ENCODE data around the gene YWHAQ.
"Not testable (repeated sequence)": the region's sequence is repeated elsewhere in the genome, so short reads cannot be mapped to it uniquely, and the experiment has no call there.

The YWHAQ gene

GRCh38 chr2:9556121-9556743 is 74.6 kb downstream of the YWHAQ start:
- H3K36me3 ChIP-seq (ENCODE audit: control insufficient read depth, insufficient read depth, low read length), result no peaks in the 10 kb centered on the region
- H3K27me3 ChIP-seq (ENCODE audit: insufficient read depth, low read length, poor library complexity), result no peaks in the 10 kb centered on the region
- H3K27ac ChIP-seq (ENCODE audit: low read depth, low read length), result peak overlapping the region; percentile 84
- WGBS (ENCODE audit: extremely low coverage, insufficient coverage, low lambda C conversion rate), result no CpG with 5 or more reads among the region's 32 CpGs
- H2BK120ac ChIP-seq (ENCODE audit: low read depth, low read length), result no peak overlapping the region
- H2AK5ac ChIP-seq (ENCODE audit: low read length), result no peak overlapping the region
- H3K4me2 ChIP-seq (ENCODE audit: low read length), result peak overlapping the region; percentile 59
- peak overlapping the region; percentile 96 for H3K9ac ChIP-seq (ENCODE audit: low read length)
- H3K23ac ChIP-seq (ENCODE audit: low read length), result no peak overlapping the region
- no peak overlapping the region for H2BK15ac ChIP-seq (replicated peaks; ENCODE audit: low read depth)
- peak overlapping the region; percentile 81 for H3K4me3 ChIP-seq (ENCODE audit: low read length)
- DNase-seq, result no peak
- peak overlapping the region; percentile 97 for H3K18ac ChIP-seq (ENCODE audit: low read length)
- no peaks in the 10 kb centered on the region for H3K79me1 ChIP-seq (ENCODE audit: low read length)
- H3K56ac ChIP-seq (ENCODE audit: low read length), result peak overlapping the region; percentile 96
- H3K4me1 ChIP-seq (ENCODE audit: control insufficient read depth, low read depth, low read length), result no peaks in the 10 kb centered on the region
- H4K8ac ChIP-seq (ENCODE audit: low read depth, low read length), result no peak overlapping the region
- H3K4ac ChIP-seq (ENCODE audit: low read depth, low read length), result peak overlapping the region; percentile 92
- peaks cover 26% of the 10 kb centered on the region for H3K79me2 ChIP-seq (ENCODE audit: control insufficient read depth, insufficient read depth, low read length)
- peak overlapping the region; percentile 26 for H2BK5ac ChIP-seq (ENCODE audit: low read length)
- no peak overlapping the region for H4K5ac ChIP-seq (ENCODE audit: low read length)

DNA sequence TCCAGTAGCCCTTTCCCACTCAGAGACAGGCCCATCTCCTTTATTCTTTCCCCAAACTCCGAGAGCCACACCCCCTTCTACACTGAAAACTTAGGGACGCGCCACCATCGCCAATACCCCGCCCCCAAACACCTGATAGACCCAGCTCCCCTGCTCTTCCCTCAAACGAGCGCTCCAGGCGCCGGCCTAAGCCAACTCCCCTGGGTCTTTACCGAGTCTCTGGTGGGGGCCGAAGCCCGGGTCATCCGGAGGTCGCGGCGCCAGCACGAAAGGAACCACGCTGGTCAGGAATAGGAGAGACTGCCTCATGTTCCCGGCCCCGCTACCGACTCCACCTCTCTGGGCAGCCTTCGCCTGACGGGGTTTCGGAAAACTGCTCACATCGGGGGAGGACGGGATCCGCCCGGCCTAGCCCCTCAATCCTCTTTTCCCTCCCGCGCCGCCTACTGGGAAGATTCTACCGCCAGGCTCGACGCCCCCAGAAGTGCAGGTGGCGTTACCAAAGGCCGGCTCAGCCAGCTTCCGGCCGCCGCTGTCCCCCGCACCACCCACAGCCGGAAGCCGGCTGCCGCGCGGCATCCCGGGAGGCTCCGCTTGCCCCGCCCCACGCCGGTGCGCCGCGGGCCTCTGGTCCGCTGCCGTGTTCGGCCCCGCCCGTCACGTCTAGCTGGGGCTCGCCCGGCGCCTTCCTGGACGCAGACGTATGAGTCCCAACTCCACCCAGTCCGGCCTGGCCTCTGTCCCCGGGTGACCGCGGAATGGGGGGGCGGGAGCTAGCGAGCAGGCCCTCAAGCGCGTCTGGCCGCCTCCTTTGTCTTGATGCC is 75.3 kb downstream of the YWHAQ start, which contains the start of gene ADAM17:
TSS of gene ADAM17 (minus strand) at position 534 of the 824 bp plus-strand sequence. CDS start at position 309, 225 bp downstream.
- Histone ChIP-seq H4K8ac (ENCODE audit: low read depth, low read length) (no peak within 1 kb of the TSS), H3K36me3 (ENCODE audit: control insufficient read depth, insufficient read depth, low read length) (no peaks in the 10 kb centered on the region)
- no CpG with 5 or more reads among the region's 73 CpGs for WGBS (ENCODE audit: extremely low coverage, insufficient coverage, low lambda C conversion rate)

GRCh38 chr2:9554921-9555296 is 75.9 kb downstream of the YWHAQ start:
- Histone ChIP-seq H3K79me2 (ENCODE audit: control insufficient read depth, insufficient read depth, low read length) (peaks cover 33% of the 10 kb centered on the region), H3K4me3 (ENCODE audit: low read length) (peak overlapping the region; percentile 50), H3K56ac (ENCODE audit: low read length) (peak overlapping the region; percentile 84), H2BK5ac (ENCODE audit: low read length) (no peak overlapping the region), H3K79me1 (ENCODE audit: low read length) (peaks cover 2% of the 10 kb centered on the region), H3K27ac (ENCODE audit: low read depth, low read length) (peak overlapping the region; percentile 97), H3K23ac (ENCODE audit: low read length) (no peak overlapping the region), H3K18ac (ENCODE audit: low read length) (peak overlapping the region; percentile 73), H2BK120ac (ENCODE audit: low read depth, low read length) (peak overlapping the region; percentile 23), H3K36me3 (ENCODE audit: control insufficient read depth, insufficient read depth, low read length) (no peaks in the 10 kb centered on the region), H3K9ac (ENCODE audit: low read length) (peak overlapping the region; percentile 75), H3K4ac (ENCODE audit: low read depth, low read length) (peak overlapping the region; percentile 38), H3K4me2 (ENCODE audit: low read length) (peak overlapping the region; percentile 39), H3K27me3 (ENCODE audit: insufficient read depth, low read length, poor library complexity) (no peaks in the 10 kb centered on the region), H4K5ac (ENCODE audit: low read length) (no peak overlapping the region), H2AK5ac (ENCODE audit: low read length) (no peak overlapping the region), H4K8ac (ENCODE audit: low read depth, low read length) (no peak overlapping the region), H2BK15ac (replicated peaks; ENCODE audit: low read depth) (no peak overlapping the region), H3K4me1 (ENCODE audit: control insufficient read depth, low read depth, low read length) (no peaks in the 10 kb centered on the region)
- peak; percentile 79 for DNase-seq
- WGBS (ENCODE audit: extremely low coverage, insufficient coverage, low lambda C conversion rate), result no CpG with 5 or more reads among the region's 9 CpGs

More for the DNA sequence above, 75.3 kb downstream of the YWHAQ start, which contains the start of gene ADAM17:
- Histone ChIP-seq H3K27ac (ENCODE audit: low read depth, low read length) (peak within 1 kb of the TSS; percentile 97), H3K18ac (ENCODE audit: low read length) (peak within 1 kb of the TSS; percentile 97), H4K5ac (ENCODE audit: low read length) (no peak within 1 kb of the TSS), H3K79me1 (ENCODE audit: low read length) (no peaks in the 10 kb centered on the region), H3K4me3 (ENCODE audit: low read length) (peak within 1 kb of the TSS; percentile 81), H3K4me2 (ENCODE audit: low read length) (peak within 1 kb of the TSS; percentile 59), H3K4me1 (ENCODE audit: control insufficient read depth, low read depth, low read length) (no peaks in the 10 kb centered on the region), H2BK15ac (replicated peaks; ENCODE audit: low read depth) (no peak within 1 kb of the TSS), H2AK5ac (ENCODE audit: low read length) (no peak within 1 kb of the TSS), H2BK120ac (ENCODE audit: low read depth, low read length) (peak within 1 kb of the TSS; percentile 39), H2BK5ac (ENCODE audit: low read length) (peak within 1 kb of the TSS; percentile 26), H3K23ac (ENCODE audit: low read length) (no peak within 1 kb of the TSS), H3K9ac (ENCODE audit: low read length) (peak within 1 kb of the TSS; percentile 96), H3K56ac (ENCODE audit: low read length) (peak within 1 kb of the TSS; percentile 96), H3K4ac (ENCODE audit: low read depth, low read length) (peak within 1 kb of the TSS; percentile 92), H3K79me2 (ENCODE audit: control insufficient read depth, insufficient read depth, low read length) (peaks cover 29% of the 10 kb centered on the region), H3K27me3 (ENCODE audit: insufficient read depth, low read length, poor library complexity) (no peaks in the 10 kb centered on the region)
- DNase-seq, result peak; percentile 98

DNA sequence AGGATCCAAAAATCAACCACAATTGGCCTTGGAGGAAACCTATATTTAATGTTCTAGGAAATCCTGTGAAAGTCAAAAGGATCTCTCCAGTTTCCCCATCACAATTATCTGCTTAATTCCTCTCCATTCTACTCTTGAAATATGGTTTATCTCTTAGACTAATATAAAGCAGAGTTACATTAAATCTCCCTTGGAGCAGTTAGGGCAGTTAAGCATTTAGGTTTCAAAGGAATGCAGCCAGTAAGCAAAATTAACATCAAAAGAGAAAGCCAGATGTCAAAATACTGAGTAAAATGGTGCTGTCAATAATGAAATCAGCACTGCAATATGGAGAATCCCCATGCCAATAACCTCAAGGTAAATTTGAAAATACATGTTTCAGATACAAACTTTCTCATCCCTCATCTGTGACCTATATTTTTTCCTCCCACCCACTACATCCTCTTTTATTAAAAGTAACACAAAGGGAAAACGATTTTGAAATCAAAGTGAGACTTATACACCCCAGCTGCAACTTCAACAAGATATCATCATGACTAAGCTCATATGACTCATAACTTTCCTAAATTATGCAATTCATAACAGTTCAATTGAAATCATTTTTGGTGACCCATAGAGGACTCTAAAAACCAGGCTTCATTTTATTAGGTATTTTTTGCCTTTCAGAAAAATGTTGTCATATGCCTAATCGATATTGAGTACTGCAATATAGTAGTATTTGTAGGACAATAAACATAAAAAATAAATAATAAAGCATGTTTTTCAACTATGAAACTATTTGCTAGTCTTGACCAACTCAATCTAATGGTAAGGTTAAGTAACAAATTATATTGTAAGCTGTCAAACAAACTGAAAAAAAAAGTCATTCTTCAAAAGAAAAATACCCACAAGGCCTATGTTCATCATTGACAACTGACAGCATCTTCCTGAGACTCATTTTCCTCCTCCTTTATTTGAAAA is 78.3 kb downstream of the YWHAQ start:
- WGBS (ENCODE audit: extremely low coverage, insufficient coverage, low lambda C conversion rate), result no CpG with 5 or more reads among the region's 2 CpGs
- Histone ChIP-seq H2BK15ac (replicated peaks; ENCODE audit: low read depth) (no peak overlapping the region), H3K23ac (ENCODE audit: low read length) (no peak overlapping the region), H3K4ac (ENCODE audit: low read depth, low read length) (no peak overlapping the region), H2BK120ac (ENCODE audit: low read depth, low read length) (no peak overlapping the region), H3K4me2 (ENCODE audit: low read length) (no peak overlapping the region), H3K79me1 (ENCODE audit: low read length) (peaks cover 7% of the 10 kb centered on the region), H3K4me3 (ENCODE audit: low read length) (no peak overlapping the region), H3K27ac (ENCODE audit: low read depth, low read length) (no peak overlapping the region), H4K5ac (ENCODE audit: low read length) (no peak overlapping the region), H3K36me3 (ENCODE audit: control insufficient read depth, insufficient read depth, low read length) (no peaks in the 10 kb centered on the region), H3K4me1 (ENCODE audit: control insufficient read depth, low read depth, low read length) (no peaks in the 10 kb centered on the region), H3K27me3 (ENCODE audit: insufficient read depth, low read length, poor library complexity) (no peaks in the 10 kb centered on the region), H3K56ac (ENCODE audit: low read length) (no peak overlapping the region), H2AK5ac (ENCODE audit: low read length) (no peak overlapping the region), H3K18ac (ENCODE audit: low read length) (no peak overlapping the region), H3K79me2 (ENCODE audit: control insufficient read depth, insufficient read depth, low read length) (peaks cover 44% of the 10 kb centered on the region), H2BK5ac (ENCODE audit: low read length) (no peak overlapping the region), H3K9ac (ENCODE audit: low read length) (no peak overlapping the region), H4K8ac (ENCODE audit: low read depth, low read length) (no peak overlapping the region)
- DNase-seq, result no peak

GRCh38 chr2:9550859-9551391 is 79.9 kb downstream of the YWHAQ start:
- H3K27me3 ChIP-seq (ENCODE audit: insufficient read depth, low read length, poor library complexity); H3K56ac ChIP-seq (ENCODE audit: low read length); H3K4me1 ChIP-seq (ENCODE audit: control insufficient read depth, low read depth, low read length); H3K36me3 ChIP-seq (ENCODE audit: control insufficient read depth, insufficient read depth, low read length); DNase-seq; H2BK5ac ChIP-seq (ENCODE audit: low read length); H2AK5ac ChIP-seq (ENCODE audit: low read length); H3K4me3 ChIP-seq (ENCODE audit: low read length); H3K9ac ChIP-seq (ENCODE audit: low read length); H4K8ac ChIP-seq (ENCODE audit: low read depth, low read length); H4K5ac ChIP-seq (ENCODE audit: low read length); H3K4me2 ChIP-seq (ENCODE audit: low read length); H3K18ac ChIP-seq (ENCODE audit: low read length); H3K4ac ChIP-seq (ENCODE audit: low read depth, low read length); H2BK15ac ChIP-seq (replicated peaks; ENCODE audit: low read depth); H3K79me1 ChIP-seq (ENCODE audit: low read length); H3K23ac ChIP-seq (ENCODE audit: low read length); H2BK120ac ChIP-seq (ENCODE audit: low read depth, low read length); H3K27ac ChIP-seq (ENCODE audit: low read depth, low read length): not testable (repeated sequence)
- H3K79me2 ChIP-seq (ENCODE audit: control insufficient read depth, insufficient read depth, low read length), result peaks cover 44% of the 10 kb centered on the region
- WGBS (ENCODE audit: extremely low coverage, insufficient coverage, low lambda C conversion rate), result no CpG with 5 or more reads among the region's 7 CpGs

Data from mesendoderm (in vitro differentiated cells).